Right lobe of liver (tissue), 4 donors: ENCODE data around the gene CA7.

ENCODE experiments used
- CTCF ChIP-seq, 4 donors: fragments of 200-600 bp in 3 of 4; fragments of 450-650 bp in 1 of 4; IDR thresholded peaks; one replicate each; pipeline versions ENCODE4 v1.5.1 to v1.8.0; 2016 to 2022; ENCODE audit warnings: antibody characterized with exemption in 4 of 4, mild to moderate bottlenecking in 2 of 4
- POLR2A ChIP-seq: fragments of 450-650 bp; IDR thresholded peaks from one replicate; pipeline ENCODE4 v1.6.1; 2017; ENCODE audit warnings: antibody characterized with exemption, mild to moderate bottlenecking
- donor health status: DM: no; HTN: no; CAD: no.
- donor health status: DM: no; HTN: no; CAD: no.
- donor health status: DM: no; HTN: yes; CAD: no.

- TF ChIP-seq POLR2A (no peak), CTCF (IDR thresholded peaks at IDR 0.05) (no peak)
Observed at GRCh38 chr16:66848172-66848571, 4.0 kb downstream of the CA7 start.
